Effector memory CD4-positive, alpha-beta T cell (primary cell): ENCODE data around the gene SLC26A2.

Experiments used
- DNase-seq, 3 donors: peaks; one replicate each; pipeline ENCODE4 v3.0.0-alpha.2; 2020
- H3K27ac ChIP-seq: 2 replicates; pipeline ENCODE4 v1.7.0; 2013; ENCODE audit warnings: mild to moderate bottlenecking, low read length, moderate library complexity; ENCODE audit not compliant: insufficient read depth, poor library complexity, severe bottlenecking
- H3K27me3 ChIP-seq: replicated peaks from 2 replicates; pipeline ENCODE4 v1.7.0; 2013; ENCODE audit warnings: mild to moderate bottlenecking, low read length; ENCODE audit not compliant: insufficient read depth, control insufficient read depth, poor library complexity, severe bottlenecking
- H3K36me3 ChIP-seq: 2 replicates; pipeline ENCODE4 v1.7.0; 2013; ENCODE audit warnings: mild to moderate bottlenecking, low read length, moderate library complexity; ENCODE audit not compliant: control insufficient read depth, insufficient read depth
- H3K4me1 ChIP-seq: 2 replicates; pipeline ENCODE4 v1.7.0; 2013; ENCODE audit warnings: low read length, mild to moderate bottlenecking; ENCODE audit not compliant: control insufficient read depth, insufficient read depth, poor library complexity, severe bottlenecking
- H3K4me3 ChIP-seq: 2 replicates; pipeline ENCODE4 v1.7.0; 2013; ENCODE audit warnings: low read length, low read depth, mild to moderate bottlenecking; ENCODE audit not compliant: insufficient read depth, poor library complexity, severe bottlenecking
- H3K9me3 ChIP-seq: 2 replicates; pipeline ENCODE4 v1.7.0; 2013; ENCODE audit warnings: mild to moderate bottlenecking, low read length, moderate library complexity; ENCODE audit not compliant: control insufficient read depth

SLC26A2 gene

GRCh38 chr5:149961957-149962409 is 1.4 kb downstream of the SLC26A2 start:
- no peaks in the 10 kb centered on the region for H3K27me3 ChIP-seq
- H3K4me3 ChIP-seq = no peak overlapping the region
- H3K27ac ChIP-seq = no peak overlapping the region
- H3K4me1 ChIP-seq = peaks cover 13% of the 10 kb centered on the region
- H3K9me3 ChIP-seq = no peaks in the 10 kb centered on the region
- DNase-seq = no peak
- H3K36me3 ChIP-seq = no peaks in the 10 kb centered on the region

- H3K4me3 ChIP-seq = no peak overlapping the region
- no peaks in the 10 kb centered on the region for H3K27me3 ChIP-seq
- H3K36me3 ChIP-seq = no peaks in the 10 kb centered on the region
- no peak for DNase-seq
- no peaks in the 10 kb centered on the region for H3K9me3 ChIP-seq
- H3K4me1 ChIP-seq = peaks cover 13% of the 10 kb centered on the region
- no peak overlapping the region for H3K27ac ChIP-seq
Observed at GRCh38 chr5:149962601-149963300, 2.2 kb downstream of the SLC26A2 start.

GRCh38 chr5:149963729-149964128 is 3.2 kb downstream of the SLC26A2 start:
- Histone ChIP-seq H3K27me3 (no peaks in the 10 kb centered on the region), H3K36me3 (no peaks in the 10 kb centered on the region), H3K9me3 (no peaks in the 10 kb centered on the region), H3K4me3 (no peak overlapping the region), H3K4me1 (peaks cover 13% of the 10 kb centered on the region), H3K27ac (no peak overlapping the region)
- DNase-seq = no peak

GRCh38 chr5:149966946-149967345 is 6.4 kb downstream of the SLC26A2 start:
- no peaks in the 10 kb centered on the region for H3K36me3 ChIP-seq
- H3K4me1 ChIP-seq = no peaks in the 10 kb centered on the region
- H3K4me3 ChIP-seq = no peak overlapping the region
- no peak for DNase-seq
- H3K9me3 ChIP-seq = no peaks in the 10 kb centered on the region
- no peak overlapping the region for H3K27ac ChIP-seq
- H3K27me3 ChIP-seq = no peaks in the 10 kb centered on the region

- H3K36me3 ChIP-seq = no peaks in the 10 kb centered on the region
Observed at GRCh38 chr5:149969181-149969930, 8.8 kb downstream of the SLC26A2 start.

GRCh38 chr5:149975409-149975808 is 14.9 kb downstream of the SLC26A2 start:
- H3K27ac ChIP-seq = no peak overlapping the region
- H3K27me3 ChIP-seq = no peaks in the 10 kb centered on the region
- no peak for DNase-seq
- no peaks in the 10 kb centered on the region for H3K4me1 ChIP-seq
- no peak overlapping the region for H3K4me3 ChIP-seq
- H3K9me3 ChIP-seq = no peaks in the 10 kb centered on the region
- peaks cover 18% of the 10 kb centered on the region for H3K36me3 ChIP-seq

More at GRCh38 chr5:149969181-149969930, 8.8 kb downstream of the SLC26A2 start:
- Histone ChIP-seq H3K4me3 (no peak overlapping the region), H3K4me1 (no peaks in the 10 kb centered on the region), H3K27ac (no peak overlapping the region), H3K9me3 (no peaks in the 10 kb centered on the region), H3K27me3 (no peaks in the 10 kb centered on the region)
- no peak for DNase-seq

- H3K4me3 ChIP-seq = no peak overlapping the region
- no peaks in the 10 kb centered on the region for H3K27me3 ChIP-seq
- peaks cover 23% of the 10 kb centered on the region for H3K36me3 ChIP-seq
- no peaks in the 10 kb centered on the region for H3K4me1 ChIP-seq
- DNase-seq = no peak
- H3K27ac ChIP-seq = no peak overlapping the region
- no peaks in the 10 kb centered on the region for H3K9me3 ChIP-seq
Observed at GRCh38 chr5:149979896-149980295, 19.3 kb downstream of the SLC26A2 start.

- H3K4me1 ChIP-seq = no peaks in the 10 kb centered on the region
- H3K4me3 ChIP-seq = no peak overlapping the region
- no peaks in the 10 kb centered on the region for H3K27me3 ChIP-seq
- H3K27ac ChIP-seq = no peak overlapping the region
- H3K36me3 ChIP-seq = peaks cover 23% of the 10 kb centered on the region
- no peak for DNase-seq
- no peaks in the 10 kb centered on the region for H3K9me3 ChIP-seq
Observed at GRCh38 chr5:149981206-149981605, 20.6 kb downstream of the SLC26A2 start.

GRCh38 chr5:149982505-149982904 is 21.9 kb downstream of the SLC26A2 start:
- Histone ChIP-seq H3K4me3 (no peak overlapping the region), H3K9me3 (no peaks in the 10 kb centered on the region)

GRCh38 chr5:149988126-149988525 is 27.6 kb downstream of the SLC26A2 start:
- Histone ChIP-seq H3K27ac (no peak overlapping the region), H3K36me3 (no peaks in the 10 kb centered on the region), H3K9me3 (no peaks in the 10 kb centered on the region), H3K4me3 (no peak overlapping the region), H3K4me1 (no peaks in the 10 kb centered on the region), H3K27me3 (no peaks in the 10 kb centered on the region)
- DNase-seq = no peak

More at GRCh38 chr5:149982505-149982904, 21.9 kb downstream of the SLC26A2 start:
- no peak for DNase-seq
- no peaks in the 10 kb centered on the region for H3K4me1 ChIP-seq
- H3K27me3 ChIP-seq = no peaks in the 10 kb centered on the region
- peaks cover 21% of the 10 kb centered on the region for H3K36me3 ChIP-seq
- H3K27ac ChIP-seq = no peak overlapping the region
